Fibroblast of pulmonary artery (primary cell): ENCODE data around the gene ZNF574.

Experiments used
- DNase-seq: peaks from one replicate; pipeline ENCODE4 v3.0.0-alpha.2; 2010; ENCODE audit warnings: low read depth
- H3K4me3 ChIP-seq: replicated peaks from 2 replicates; pipeline ENCODE4 v1.5.1; 2011; ENCODE audit warnings: low read depth, mild to moderate bottlenecking, control low read depth, low read length, moderate library complexity
- TF ChIP-seq, protein P1 (sequence below): IDR thresholded peaks from 2 replicates; pipeline ENCODE4 v1.5.1; 2011; ENCODE audit warnings: mild to moderate bottlenecking, control low read depth, low read length, inconsistent platforms; ENCODE audit errors: missing control alignments

The ZNF574 gene

GRCh38 chr19:42076380-42076944 lies 496 bp downstream of the ZNF574 start:
- DNase-seq, result no peak
- H3K4me3 ChIP-seq, result peak overlapping the region; percentile 81
- TF ChIP-seq, protein P1, sequence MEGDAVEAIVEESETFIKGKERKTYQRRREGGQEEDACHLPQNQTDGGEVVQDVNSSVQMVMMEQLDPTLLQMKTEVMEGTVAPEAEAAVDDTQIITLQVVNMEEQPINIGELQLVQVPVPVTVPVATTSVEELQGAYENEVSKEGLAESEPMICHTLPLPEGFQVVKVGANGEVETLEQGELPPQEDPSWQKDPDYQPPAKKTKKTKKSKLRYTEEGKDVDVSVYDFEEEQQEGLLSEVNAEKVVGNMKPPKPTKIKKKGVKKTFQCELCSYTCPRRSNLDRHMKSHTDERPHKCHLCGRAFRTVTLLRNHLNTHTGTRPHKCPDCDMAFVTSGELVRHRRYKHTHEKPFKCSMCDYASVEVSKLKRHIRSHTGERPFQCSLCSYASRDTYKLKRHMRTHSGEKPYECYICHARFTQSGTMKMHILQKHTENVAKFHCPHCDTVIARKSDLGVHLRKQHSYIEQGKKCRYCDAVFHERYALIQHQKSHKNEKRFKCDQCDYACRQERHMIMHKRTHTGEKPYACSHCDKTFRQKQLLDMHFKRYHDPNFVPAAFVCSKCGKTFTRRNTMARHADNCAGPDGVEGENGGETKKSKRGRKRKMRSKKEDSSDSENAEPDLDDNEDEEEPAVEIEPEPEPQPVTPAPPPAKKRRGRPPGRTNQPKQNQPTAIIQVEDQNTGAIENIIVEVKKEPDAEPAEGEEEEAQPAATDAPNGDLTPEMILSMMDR, result no peak

- H3K4me3 ChIP-seq, result no peak overlapping the region
- DNase-seq, result no peak
- TF ChIP-seq, protein P1, result no peak
Measured at GRCh38 chr19:42078058-42078457, 2.1 kb downstream of the ZNF574 start.

- no peak overlapping the region for H3K4me3 ChIP-seq
- TF ChIP-seq, protein P1, result no peak
- DNase-seq, result no peak
Measured at GRCh38 chr19:42078538-42079275, 2.7 kb downstream of the ZNF574 start.

- DNase-seq, result no peak
- no peak overlapping the region for H3K4me3 ChIP-seq
- TF ChIP-seq, protein P1, result no peak
Measured at GRCh38 chr19:42079276-42079669, 3.3 kb downstream of the ZNF574 start.

DNA sequence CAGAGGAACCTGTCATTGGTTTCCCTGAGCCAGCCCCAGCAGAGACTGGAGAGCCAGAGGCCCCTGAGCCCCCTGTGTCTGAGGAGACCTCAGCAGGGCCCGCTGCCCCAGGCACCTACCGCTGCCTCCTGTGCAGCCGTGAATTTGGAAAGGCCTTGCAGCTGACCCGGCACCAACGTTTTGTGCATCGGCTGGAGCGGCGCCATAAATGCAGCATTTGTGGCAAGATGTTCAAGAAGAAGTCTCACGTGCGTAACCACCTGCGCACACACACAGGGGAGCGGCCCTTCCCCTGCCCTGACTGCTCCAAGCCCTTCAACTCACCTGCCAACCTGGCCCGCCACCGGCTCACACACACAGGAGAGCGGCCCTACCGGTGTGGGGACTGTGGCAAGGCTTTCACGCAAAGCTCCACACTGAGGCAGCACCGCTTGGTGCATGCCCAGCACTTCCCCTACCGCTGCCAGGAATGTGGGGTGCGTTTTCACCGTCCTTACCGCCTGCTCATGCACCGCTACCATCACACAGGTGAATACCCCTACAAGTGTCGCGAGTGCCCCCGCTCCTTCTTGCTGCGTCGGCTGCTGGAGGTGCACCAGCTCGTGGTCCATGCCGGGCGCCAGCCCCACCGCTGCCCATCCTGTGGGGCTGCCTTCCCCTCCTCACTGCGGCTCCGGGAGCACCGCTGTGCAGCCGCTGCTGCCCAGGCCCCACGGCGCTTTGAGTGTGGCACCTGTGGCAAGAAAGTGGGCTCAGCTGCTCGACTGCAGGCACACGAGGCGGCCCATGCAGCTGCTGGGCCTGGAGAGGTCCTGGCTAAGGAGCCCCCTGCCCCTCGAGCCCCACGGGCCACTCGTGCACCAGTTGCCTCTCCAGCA lies 4.2 kb downstream of the ZNF574 start:
- no peak for DNase-seq
- H3K4me3 ChIP-seq, result no peak overlapping the region
- TF ChIP-seq, protein P1, result no peak

- TF ChIP-seq, protein P1, result no peak
- no peak overlapping the region for H3K4me3 ChIP-seq
- DNase-seq, result no peak
Measured at GRCh38 chr19:42080764-42081375, 4.9 kb downstream of the ZNF574 start.
